Measurements from ENCODE around the gene HOXB9.

HOXB9 gene

DNA sequence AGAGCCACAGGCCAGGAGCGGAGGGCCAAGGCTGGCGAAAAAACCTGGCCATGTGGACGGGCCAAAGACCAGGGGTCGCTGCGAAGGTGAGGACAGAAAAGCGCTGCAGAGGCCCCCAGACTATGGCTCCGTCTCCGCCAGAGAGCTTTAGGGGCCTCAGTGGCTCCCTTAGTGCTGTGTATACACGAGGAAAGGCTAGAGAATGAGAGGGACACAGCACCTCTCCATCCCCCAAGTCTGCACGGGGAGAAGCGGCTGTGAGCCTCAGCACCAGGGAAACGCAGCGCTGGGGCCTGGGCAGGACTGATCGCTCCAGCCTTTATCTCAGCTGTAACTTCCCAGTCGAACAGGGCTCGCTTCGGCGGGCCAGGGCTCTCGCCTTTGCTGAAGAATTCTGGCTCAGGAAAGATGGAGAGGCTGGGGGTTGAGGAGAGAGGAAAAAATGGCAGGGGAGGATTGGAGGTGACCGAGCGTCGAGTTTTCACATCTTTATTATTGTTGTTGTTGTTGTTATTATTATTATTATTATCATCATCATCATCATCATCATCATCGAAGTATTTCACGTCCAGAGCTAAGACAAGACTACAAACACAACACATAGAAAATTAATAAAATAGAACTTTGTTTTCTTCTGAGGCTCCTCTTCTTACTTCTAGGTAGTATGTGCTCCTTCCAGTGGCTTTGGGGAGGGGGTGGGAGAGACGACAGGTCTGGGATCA is 30.7 kb downstream of the HOXB9 start:
- DNase-seq = no peak

DNA sequence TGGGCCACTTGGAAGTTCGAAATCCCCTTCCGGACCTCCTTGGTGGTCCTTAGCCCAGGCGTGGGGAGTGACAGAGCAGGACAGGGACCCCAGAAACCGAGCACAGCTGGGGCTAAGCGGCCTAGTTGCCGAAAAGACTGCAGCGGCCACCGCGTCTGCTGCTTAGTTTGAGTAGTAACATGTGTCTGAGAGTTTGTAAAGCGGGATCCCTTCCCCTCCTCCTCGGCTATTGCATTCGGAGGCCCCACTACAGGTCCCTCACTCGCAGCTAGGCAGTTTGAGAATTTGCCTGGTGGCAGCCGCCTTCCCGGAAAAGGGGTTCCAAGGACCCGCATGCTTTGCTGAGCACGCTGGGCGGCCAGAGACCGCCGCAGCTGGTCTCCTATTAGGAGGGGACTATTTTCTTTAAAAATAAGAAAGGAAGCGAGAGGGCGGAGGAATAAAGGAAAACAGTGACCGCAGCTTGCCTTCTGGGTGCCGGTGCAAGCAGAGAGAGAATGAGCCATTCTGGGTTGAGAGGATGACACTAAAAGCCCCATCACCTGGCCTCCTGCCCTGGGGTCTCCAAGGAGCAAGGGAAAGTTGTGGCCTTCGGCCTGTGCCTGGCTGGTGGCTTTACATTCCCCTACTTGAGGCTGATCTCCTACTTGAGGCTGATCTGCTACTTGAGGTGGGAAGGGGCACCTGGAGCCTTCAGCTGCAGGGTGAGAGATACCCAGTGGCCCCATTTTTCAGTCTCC is 31.4 kb downstream of the HOXB9 start:
- no peak for DNase-seq

DNA sequence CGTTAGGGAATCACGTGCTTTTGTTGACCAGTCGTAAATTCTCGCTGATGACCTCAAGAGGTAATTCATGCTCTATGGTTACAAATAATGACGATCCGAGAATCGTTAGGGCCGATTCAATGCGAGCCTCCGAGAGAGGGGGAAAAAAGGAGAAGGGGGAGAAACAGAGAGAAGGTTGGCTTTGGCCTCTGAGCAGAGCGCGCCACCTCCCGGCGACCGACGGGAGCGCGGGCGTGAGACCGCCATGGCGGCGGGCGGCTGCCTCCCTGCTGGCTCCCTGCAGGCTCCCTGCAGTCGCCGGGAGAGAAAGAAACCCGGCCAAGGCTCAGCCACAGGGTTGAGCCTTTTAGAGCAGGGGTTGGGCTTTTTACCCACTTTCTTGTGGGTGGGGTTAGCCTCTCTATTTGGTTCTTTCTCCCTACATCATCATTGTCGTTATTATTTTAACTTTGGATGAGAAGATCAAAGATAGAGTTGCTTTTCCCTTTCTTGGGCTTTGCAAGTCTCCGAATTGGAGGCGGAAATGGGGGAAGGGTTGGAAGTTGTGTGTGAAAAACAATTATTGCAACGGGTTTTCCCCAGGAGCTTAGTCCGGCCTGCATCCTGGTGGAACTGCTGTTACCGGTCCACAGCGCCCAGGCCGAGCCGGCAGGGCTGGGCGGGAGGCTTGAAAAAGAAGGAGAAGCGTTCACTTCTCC is 32.2 kb downstream of the HOXB9 start:
- peak; percentile 93 for DNase-seq

DNA sequence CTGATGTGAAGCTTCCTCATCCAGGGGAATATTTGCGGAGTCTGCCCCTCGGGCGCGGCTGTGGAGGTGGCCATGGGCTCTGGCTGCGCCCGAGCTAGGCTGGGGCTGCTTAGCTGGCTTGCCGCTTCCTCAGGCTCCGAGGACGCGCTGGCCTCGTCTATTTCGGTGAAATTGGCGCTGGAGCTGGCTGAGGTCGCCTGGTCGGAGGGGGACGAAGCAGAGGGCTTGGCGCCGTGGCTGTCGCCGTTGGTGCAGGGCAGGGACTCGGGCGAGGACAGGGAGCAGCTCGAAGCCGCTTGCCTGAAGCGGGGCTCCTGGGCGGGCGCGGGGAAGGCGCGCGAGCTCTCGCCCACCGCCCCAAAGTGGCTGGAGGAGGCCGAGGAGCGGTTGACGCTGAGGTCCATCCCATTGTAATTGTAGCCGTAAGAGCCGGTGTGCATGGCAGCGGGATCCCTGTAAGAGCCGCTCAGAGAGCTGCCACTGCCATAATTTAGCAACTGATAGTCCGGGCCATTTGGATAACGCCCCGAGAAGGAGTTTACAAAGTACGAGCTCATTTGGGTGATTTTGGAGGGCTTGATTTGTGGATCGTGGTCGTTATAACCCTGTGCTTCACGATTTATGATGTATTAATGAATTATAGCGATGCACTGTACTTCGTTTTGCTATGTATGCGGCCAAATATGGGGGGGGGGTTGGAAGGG is 32.9 kb downstream of the HOXB9 start, which contains the start of gene HOXB5:
TSS of gene HOXB5 (minus strand) at position 654 of the 704 bp plus-strand sequence. CDS start at position 557, 97 bp downstream.
- no peak for DNase-seq

DNA sequence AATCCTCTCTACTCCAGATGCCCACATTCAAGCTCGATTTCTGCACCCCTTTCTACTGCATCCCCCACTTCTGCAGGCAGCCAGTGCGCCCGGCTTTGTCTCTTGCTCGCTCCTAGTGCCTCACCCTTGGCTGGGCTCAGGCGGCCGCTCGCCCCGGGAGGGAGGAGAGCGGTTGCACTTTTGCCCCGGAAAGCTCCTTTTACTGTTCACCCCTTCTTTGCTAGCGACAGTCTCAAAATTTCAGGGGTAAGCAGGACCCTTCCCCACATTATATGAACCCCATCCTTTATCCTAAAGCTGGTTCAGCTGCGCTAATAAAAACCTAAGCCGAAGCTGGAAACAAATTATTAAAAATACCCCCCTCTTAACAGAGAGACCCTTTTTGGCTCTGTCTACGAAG is 33.6 kb downstream of the HOXB9 start:
- DNase-seq = no peak

DNA sequence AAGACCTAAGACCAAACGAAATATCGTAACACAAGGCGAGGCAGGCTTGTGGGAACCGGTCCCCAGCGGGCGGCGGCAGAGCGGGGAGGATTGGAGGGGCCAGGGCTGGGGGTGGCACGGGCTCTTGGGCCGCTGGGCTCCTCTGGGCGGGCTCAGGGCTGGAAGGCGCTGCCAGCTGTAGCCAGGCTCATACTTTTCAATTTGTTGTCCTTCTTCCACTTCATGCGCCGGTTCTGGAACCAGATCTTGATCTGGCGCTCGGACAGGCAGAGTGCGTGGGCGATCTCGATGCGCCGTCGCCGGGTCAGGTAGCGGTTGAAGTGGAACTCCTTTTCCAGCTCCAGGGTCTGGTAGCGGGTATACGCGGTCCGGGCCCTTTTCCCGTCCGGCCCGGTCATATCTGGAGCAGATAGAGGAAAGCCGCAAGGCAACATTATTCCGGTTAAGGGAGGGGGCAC is 34.1 kb downstream of the HOXB9 start:
- DNase-seq = no peak

DNA sequence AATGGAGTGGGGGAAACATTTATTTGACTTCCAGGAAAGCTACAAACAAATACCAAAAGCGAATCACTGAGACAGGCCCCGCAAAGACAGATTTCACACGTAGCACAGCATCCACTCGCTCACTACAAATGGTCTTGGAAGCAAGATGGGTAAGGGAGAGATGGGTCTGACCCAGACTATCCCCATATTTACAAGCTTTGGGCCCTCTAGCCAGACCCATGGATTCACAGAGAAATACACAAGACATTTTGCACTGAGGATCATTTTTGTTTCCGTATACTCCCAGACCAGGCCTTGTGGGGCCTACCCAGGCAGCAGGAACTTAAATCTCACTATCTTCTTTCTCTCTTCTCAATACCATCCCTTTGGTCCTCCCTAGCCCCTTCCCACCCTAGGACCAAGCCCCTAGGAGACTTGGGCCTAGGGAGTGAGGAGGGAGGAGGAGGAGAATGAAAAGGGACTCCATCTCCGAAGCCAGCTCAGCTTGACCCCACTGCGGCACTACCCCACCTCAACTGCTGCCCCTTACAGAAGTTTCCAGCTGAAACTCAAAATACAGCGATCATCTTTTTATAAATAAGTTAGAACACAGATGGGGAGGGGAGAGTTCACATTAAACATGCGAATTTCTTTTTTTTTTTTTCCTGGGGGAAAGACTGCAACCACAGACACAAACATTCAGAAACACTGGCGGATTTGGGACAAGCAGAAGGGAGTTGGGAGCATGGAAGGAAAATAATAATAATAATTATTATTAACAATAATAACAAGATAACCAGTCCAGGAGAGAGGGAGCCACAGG is 34.7 kb downstream of the HOXB9 start:
- no peak for DNase-seq

DNA sequence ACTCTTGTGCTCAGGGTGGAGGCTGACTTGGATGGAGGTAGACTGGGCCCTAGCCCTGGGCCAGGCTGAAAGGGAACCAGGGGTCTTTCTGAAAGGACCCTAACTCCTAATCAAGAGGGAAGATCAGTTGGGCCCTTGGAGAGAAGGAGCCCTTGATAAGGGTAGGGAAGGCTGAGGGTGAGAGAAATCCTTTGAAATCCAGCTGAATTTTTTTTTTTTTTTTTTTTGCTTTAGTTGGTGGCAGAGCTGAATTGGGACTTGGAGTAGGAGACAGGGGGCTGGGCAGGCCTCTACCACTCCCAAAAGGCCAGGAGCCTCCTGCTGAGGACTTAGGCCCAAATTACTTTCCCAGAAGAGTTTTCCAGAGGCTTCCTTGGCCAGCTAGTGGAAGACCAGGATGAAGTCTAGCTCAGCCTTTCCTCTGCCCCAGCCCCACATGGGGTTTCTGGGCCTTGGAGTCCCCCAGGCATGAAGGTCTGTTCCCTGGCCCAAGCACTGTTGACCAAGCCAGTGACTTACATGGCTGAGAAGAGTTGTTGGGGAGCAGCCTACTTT is 35.5 kb downstream of the HOXB9 start:
- DNase-seq = no peak

DNA sequence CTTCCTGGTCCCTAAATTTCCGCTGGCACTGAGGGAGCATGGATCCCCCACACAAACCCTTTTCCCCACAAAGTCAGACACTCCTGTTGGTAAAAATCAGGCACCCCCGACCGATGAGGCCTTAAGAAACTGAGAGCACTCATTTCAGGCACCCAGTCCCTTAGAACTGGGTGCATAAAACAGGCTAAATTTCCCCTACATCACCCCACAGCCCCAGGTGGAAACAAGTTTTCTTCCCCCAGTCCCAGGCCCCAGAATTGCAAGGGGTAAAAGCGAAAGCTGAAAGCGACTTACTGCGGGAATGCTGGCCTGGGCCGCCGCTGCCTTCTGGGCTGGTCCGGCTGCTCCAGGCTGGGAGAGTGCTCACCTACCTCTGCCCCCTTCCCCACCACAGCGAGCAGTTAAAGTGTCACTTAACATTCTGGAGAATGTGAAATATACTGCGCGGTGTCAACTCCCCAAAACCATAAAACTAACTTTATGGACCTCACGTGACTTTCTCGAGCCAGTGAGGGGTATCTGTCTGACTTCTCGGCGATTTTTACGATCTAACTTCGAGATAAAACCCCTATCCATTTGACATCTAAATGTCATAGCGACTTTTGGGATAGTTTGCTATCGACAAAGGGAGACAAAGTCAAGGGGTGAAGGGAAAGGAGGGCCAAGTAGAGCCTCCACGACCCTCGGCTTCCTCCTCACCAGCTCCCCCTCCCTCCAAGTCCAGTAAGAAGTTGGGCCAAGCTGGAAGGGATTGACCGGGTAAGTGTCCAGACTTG is 36.1 kb downstream of the HOXB9 start, which contains the start of gene HOXB3:
TSS of gene HOXB3 (minus strand) at position 411 of the 776 bp plus-strand sequence. CDS start 37,767 bp downstream, outside the sequence.
- DNase-seq = no peak

DNA sequence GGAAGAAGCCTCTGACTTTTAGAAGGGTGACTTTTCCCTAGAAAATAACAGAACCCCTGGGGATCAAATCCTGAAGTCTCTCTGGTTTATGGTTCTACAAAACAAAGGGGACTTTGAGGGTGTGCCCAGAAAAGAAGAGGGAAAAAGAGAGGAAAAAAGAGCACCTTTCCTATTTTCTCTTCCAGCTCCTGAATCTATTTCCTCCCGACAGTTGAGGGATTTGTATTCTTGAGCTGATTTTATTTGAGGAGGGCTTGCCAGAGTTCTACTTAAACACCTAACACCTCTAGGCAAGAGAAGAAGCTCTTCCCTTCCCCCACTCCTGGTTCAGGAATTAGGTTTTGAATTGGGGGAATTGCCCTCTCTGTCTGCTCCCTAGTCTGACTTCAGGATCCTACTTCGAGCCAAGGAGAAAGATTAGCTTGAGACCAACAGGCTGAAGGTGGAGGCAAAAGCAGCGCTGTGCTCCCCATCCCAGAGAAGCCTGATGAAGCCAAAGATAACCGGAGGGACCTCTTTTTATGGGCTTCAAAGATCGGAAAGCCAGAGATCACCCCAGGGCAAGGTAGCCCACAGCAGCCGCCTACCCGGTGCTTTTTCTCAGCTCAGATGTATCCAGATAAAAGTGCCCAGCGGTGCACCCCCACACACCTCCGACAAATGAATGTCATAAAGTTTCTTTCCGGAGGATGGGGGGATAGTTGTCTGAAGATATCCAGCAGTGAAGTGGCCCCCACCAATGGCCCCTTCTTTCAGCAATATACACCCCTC is 36.9 kb downstream of the HOXB9 start:
- DNase-seq = no peak

DNA sequence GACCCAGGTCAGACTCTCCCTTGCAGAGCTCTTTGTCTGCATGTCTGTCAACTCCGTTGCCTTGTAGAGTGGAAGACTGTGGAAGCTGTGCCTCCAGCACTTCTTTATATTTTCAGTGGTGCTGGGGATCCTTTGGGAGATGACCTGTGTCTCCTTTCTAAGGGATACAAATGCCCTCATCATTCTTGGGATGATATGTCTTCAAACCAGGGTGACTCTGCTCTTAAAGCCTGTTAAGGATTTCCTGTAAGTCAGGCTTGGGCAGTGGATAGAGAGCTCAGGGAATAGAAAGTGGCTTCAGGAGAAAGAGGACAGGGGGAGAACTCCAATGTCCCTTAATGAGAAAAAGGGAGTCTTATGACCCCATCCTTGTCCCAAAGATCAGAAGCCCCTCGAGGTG is 37.6 kb downstream of the HOXB9 start:
- DNase-seq = no peak

DNA sequence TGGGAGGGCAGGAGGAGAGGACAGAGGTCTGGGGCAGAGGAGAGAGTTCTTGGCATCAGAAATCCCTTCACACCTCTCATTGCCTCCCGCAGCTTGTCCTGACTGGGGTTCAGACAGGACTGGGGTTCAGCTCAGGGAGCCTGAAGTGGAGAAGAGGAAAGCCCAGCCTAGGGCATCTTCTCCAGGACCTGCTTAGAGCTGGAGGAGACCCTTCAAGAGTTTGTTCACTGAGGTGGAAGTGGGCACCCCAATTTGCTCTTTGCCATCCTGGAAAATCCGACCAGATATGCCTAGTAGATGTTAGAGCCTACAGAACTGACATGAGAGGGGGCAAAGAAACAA is 38.1 kb downstream of the HOXB9 start:
- no peak for DNase-seq

DNA sequence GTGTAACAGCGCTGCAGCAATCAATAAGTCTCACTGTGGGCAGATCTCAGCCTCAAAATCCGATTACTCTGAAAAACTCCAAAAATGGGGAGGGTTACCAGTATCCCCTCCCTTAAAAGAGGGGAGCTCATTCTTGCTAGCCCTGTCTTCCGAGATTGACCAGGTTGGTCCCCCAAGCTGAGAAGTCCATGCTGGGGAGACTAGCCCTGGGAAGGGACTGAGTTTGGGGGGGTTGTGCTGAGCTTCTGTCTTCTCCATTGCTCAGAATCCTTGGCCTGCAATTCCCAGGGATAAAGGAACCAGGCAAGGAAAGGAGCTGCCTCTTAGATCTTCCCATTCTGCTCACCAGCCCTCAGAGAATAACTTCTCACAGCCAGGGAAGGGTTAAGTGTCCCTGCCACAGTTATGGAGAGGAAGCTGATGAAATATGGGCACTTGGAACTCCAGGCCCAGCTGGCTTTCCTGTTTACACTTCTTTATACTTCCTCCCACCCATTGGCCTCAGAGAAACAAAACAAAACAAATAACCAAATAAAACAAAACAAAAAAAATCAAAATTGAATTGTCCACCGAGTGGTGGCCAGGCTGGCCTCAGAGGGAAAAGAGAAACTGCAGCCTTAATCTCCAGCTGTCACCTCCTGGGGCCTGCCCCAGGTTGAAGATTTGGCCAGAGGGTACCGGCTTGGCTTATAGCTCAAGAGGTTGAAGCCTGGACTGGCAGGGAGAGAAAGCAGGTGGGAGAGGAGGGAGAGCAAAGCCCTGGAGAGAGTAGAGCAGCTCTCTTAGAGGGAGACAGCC is 38.7 kb downstream of the HOXB9 start:
- DNase-seq = peak; percentile 98

DNA sequence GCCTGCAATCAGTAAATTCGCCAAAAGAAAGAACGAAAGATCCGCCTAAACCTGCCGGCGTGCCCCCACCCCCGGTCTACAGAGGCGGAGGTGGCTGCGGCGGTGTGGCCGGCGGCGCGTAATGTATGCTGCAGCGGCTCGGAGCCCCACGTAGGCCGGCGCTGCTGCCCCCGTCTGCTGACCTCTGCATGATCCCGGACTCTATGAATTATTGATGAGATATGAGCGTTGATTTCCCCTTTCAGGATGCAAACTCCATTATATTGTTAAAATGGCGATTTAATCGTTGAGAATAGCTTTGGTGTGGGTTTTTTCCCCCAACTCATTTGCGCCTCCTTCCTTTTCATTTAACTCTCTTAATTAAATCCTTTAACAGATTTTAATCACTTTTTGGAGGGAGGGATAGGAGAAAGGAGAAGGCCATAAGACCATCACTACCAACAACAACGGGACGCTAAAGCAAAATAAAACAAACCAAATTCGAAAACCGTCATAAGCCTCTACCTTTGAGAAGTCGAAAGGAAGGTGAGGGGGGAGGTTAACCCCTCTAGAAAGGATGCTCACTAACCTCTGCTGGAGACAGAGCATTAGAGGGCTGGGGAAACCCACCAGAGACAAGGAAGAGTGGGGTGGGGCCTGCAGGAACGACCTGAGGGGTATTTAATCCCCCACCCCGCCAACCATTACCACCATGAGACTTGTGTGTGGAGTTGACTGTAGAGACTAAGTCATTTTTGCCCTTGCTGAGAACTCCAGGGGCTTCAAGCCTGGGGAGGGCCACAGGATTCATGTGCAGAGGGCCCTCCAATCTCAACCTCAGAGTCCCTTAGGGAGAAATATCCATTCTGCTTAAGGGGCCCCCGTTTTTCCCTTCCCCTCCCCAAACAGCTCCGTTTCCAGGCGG is 39.6 kb downstream of the HOXB9 start:
- DNase-seq = peak; percentile 58

DNA sequence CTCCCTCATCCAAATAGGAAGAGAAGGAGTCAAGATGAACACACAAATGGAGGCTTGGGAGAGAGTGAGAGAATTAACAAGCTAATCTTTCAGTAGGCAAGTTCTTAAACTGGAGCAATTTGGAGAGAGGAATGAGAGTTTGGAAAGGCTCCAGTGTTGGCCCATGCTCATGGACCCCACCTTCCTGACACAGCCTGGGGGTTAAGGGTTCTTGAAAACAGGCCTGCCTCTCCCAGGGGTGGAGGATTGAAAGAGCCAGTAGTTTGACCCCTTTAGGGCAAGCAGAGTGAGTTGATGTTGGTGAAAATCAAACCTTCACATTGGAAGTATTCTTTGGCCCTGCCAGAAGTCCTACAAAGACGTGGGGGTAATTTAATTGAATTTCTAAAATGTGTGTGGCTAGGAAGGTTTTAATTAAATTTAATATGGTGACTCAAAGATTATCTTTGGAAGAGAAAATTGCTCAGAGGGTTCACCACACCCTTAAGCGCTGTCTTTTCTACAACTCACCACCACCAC is 41.9 kb downstream of the HOXB9 start:
- no peak for DNase-seq

DNA sequence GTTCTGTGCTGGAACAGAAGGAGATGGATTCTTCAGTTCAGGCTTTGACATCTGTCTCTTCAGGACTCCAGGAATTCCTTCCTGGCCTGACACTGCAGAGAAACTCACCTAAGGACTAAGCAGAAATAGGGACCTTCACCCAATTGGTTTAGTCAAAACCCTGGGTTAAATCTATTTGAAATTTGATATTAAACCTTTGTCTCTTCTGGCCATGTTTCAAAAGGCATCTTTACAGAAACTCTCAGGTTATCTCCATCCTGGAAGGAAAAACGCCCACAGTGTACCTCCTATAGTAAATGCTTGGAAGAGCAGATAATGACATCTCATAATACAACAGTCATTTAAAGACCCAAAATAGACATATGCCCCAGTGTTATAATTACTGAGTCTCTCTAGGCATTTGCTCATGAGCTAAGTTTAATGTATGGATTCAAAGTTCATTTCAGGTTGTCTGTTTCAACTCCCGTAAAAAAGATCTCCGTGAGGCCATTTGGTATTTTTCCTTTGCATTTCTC is 42.4 kb downstream of the HOXB9 start:
- DNase-seq = no peak

DNA sequence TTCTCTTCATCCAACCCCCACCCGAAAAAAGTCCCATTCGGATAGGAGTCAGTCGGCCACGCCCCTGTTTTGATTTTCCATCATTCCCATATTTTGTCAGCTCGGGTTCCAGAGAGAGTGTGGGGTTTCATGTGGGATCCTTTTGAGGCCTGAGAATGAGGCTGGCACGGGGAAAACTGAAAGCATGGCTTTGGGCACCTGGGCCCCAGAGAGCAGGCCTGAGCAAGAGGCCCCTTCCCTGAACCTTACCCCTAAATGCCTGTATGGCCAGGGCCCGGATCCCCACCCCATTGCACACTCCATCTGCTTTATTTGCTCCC is 43.4 kb downstream of the HOXB9 start:
- peak; percentile 51 for DNase-seq

All from NCI-H774 (cell line).